IMR-90 (cell line): Measurements from ENCODE around the gene SWAP70. TPM values are rescaled to one million over a fixed set of nuclear protein-coding genes. Genes with fewer than 3 reads are reported as not detected.
A peak's percentile ranks its signal among the peaks of the same experiment; 100 is the strongest.

ENCODE experiments used
- ATAC-seq: fragments of 200-7000 bp; cut with Tn5 transposase; 2 replicates; pipeline ENCODE4 v1.9.1; 2020; ENCODE audit warnings: low read depth, mild to moderate bottlenecking, moderate library complexity
- BruUV-seq: library from RNA; stranded (reverse); fragments of 400-500 nt; replicated peaks from 2 replicates; lab custom pipeline; 2021; lab: Mats Ljungman, UMichigan
- CTCF ChIA-PET: fragments of 300-600 bp; formaldehyde crosslinking; extraction: SDS; loops from one replicate; lab custom pipeline; 2021; ENCODE audit warnings: antibody characterized with exemption; lab: Yijun Ruan, JAX
- POLR2A ChIA-PET: fragments of 300-600 bp; sonication (Branson Sonifier 250); formaldehyde crosslinking; loops from one replicate; lab custom pipeline; 2022; ENCODE audit warnings: antibody characterized with exemption; ENCODE audit not compliant: unreplicated experiment; lab: Charles Lee
- DNase-seq: peaks from one replicate; pipeline ENCODE4 v3.0.0; 2013
- H2AFZ ChIP-seq: replicated peaks from 2 replicates; pipeline ENCODE3; 2013; ENCODE audit warnings: low read length, mild to moderate bottlenecking; ENCODE audit not compliant: poor library complexity
- H2AK5ac ChIP-seq: 2 replicates; pipeline ENCODE4 v1.6.1; 2013; ENCODE audit warnings: low read depth, low read length, inconsistent platforms
- H2AK9ac ChIP-seq: replicated peaks from 2 replicates; pipeline ENCODE3; 2013; ENCODE audit warnings: mild to moderate bottlenecking, low read depth, low read length, moderate library complexity; ENCODE audit not compliant: poor library complexity
- H2BK120ac ChIP-seq: 2 replicates; pipeline ENCODE4 v1.6.1; 2013; ENCODE audit warnings: low read depth, low read length, inconsistent platforms
- H2BK15ac ChIP-seq: 3 replicates; pipeline ENCODE4 v1.6.1; 2013; ENCODE audit warnings: low read depth, low read length, inconsistent platforms
- H2BK20ac ChIP-seq: 2 replicates; pipeline ENCODE4 v1.6.1; 2013; ENCODE audit warnings: low read depth, mild to moderate bottlenecking, inconsistent platforms, low read length, moderate library complexity
- H2BK5ac ChIP-seq: 2 replicates; pipeline ENCODE4 v1.6.1; 2013; ENCODE audit warnings: mild to moderate bottlenecking, low read depth, low read length, inconsistent platforms; ENCODE audit not compliant: poor library complexity, severe bottlenecking
- H3K14ac ChIP-seq: replicated peaks from 2 replicates; pipeline ENCODE4 v1.6.1; 2013; ENCODE audit warnings: low read depth, low read length, inconsistent platforms
- H3K18ac ChIP-seq: 2 replicates; pipeline ENCODE4 v1.6.1; 2013; ENCODE audit warnings: low read depth, low read length, control low read depth
- H3K23ac ChIP-seq: 2 replicates; pipeline ENCODE4 v1.6.1; 2013; ENCODE audit warnings: low read depth, low read length, inconsistent platforms
- H3K27ac ChIP-seq: 2 replicates; pipeline ENCODE4 v1.5.1; 2013; ENCODE audit warnings: mild to moderate bottlenecking, control low read depth, low read length; ENCODE audit not compliant: insufficient read depth
- H3K27me3 ChIP-seq: 2 replicates; pipeline ENCODE4 v1.6.1; 2013; ENCODE audit warnings: low read length; ENCODE audit not compliant: control insufficient read depth, insufficient read depth
- H3K36me3 ChIP-seq: 2 replicates; pipeline ENCODE4 v1.6.1; 2013; ENCODE audit warnings: low read length, mixed read lengths; ENCODE audit not compliant: control insufficient read depth, insufficient read depth
- H3K4ac ChIP-seq: 2 replicates; pipeline ENCODE4 v1.6.1; 2013; ENCODE audit warnings: low read depth, low read length, inconsistent platforms
- H3K4me1 ChIP-seq: 2 replicates; pipeline ENCODE4 v1.6.1; 2013; ENCODE audit warnings: low read length, mixed read lengths; ENCODE audit not compliant: control insufficient read depth, insufficient read depth
- H3K4me2 ChIP-seq: 2 replicates; pipeline ENCODE4 v1.6.1; 2013; ENCODE audit warnings: low read depth, mild to moderate bottlenecking, control low read depth, low read length, moderate library complexity
- H3K4me3 ChIP-seq: 2 replicates; pipeline ENCODE4 v1.5.1; 2013; ENCODE audit warnings: low read depth, mild to moderate bottlenecking, control low read depth, low read length, moderate library complexity; ENCODE audit not compliant: insufficient read depth
- H3K56ac ChIP-seq: 2 replicates; pipeline ENCODE4 v1.6.1; 2013; ENCODE audit warnings: low read length, inconsistent platforms; ENCODE audit not compliant: insufficient read depth; ENCODE audit errors: extremely low read depth
- H3K79me1 ChIP-seq, 2 experiments: 2 replicates each; pipeline ENCODE4 v1.6.1; 2013; ENCODE audit warnings: low read length in 2 of 2, inconsistent platforms in 1 of 2, low read depth in 1 of 2
- H3K9ac ChIP-seq: 2 replicates; pipeline ENCODE4 v1.6.1; 2013; ENCODE audit warnings: low read depth, low read length, control low read depth
- H3K9me1 ChIP-seq: 2 replicates; pipeline ENCODE4 v1.6.1; 2013; ENCODE audit warnings: low read length, inconsistent platforms; ENCODE audit not compliant: insufficient read depth
- H3K9me3 ChIP-seq: 2 replicates; pipeline ENCODE4 v1.6.1; 2013; ENCODE audit warnings: low read length; ENCODE audit not compliant: control insufficient read depth, insufficient read depth
- H4K20me1 ChIP-seq: 2 replicates; pipeline ENCODE4 v1.6.1; 2013; ENCODE audit warnings: low read length, inconsistent platforms; ENCODE audit not compliant: insufficient read depth
- H4K5ac ChIP-seq: 2 replicates; pipeline ENCODE4 v1.6.1; 2013; ENCODE audit warnings: mild to moderate bottlenecking, low read depth, low read length, control low read depth
- H4K8ac ChIP-seq, 2 experiments: 2 replicates each; pipeline ENCODE4 v1.6.1; 2013; ENCODE audit warnings: low read depth in 2 of 2, low read length in 2 of 2, control low read depth in 1 of 2, inconsistent platforms in 1 of 2
- H4K91ac ChIP-seq: 2 replicates; pipeline ENCODE4 v1.6.1; 2013; ENCODE audit warnings: low read depth, low read length, inconsistent platforms; ENCODE audit not compliant: insufficient read depth
- BHLHE40 ChIP-seq: fragments of 150-350 bp; IDR thresholded peaks from 2 replicates; pipeline ENCODE4 v1.6.1; 2016; ENCODE audit warnings: mild to moderate bottlenecking, low read depth, low read length
- CEBPB ChIP-seq: IDR thresholded peaks from 2 replicates; pipeline ENCODE4 v1.6.1; 2012; ENCODE audit warnings: low read depth, low read length, improper control_type of control experiment
- CHD1 ChIP-seq: IDR thresholded peaks from 2 replicates; pipeline ENCODE4 v1.6.1; 2012; ENCODE audit warnings: low read depth, low read length, improper control_type of control experiment
- FOS ChIP-seq: fragments of 150-350 bp; IDR thresholded peaks from 2 replicates; pipeline ENCODE4 v1.6.1; 2016; ENCODE audit warnings: low read depth, low read length
- MAFK ChIP-seq: IDR thresholded peaks from 2 replicates; pipeline ENCODE4 v1.6.1; 2012; ENCODE audit warnings: low read depth, low read length, improper control_type of control experiment
- MAZ ChIP-seq: IDR thresholded peaks from 2 replicates; pipeline ENCODE4 v1.6.1; 2012; ENCODE audit warnings: low read depth, mild to moderate bottlenecking, low read length, improper control_type of control experiment, moderate library complexity, borderline replicate concordance
- MXI1 ChIP-seq: IDR thresholded peaks from 2 replicates; pipeline ENCODE4 v1.6.1; 2012; ENCODE audit warnings: low read depth, mild to moderate bottlenecking, low read length, moderate library complexity, borderline replicate concordance
- NFE2L2 ChIP-seq: fragments of 150-350 bp; IDR thresholded peaks from 2 replicates; pipeline ENCODE4 v1.6.1; 2016; ENCODE audit warnings: low read depth, mild to moderate bottlenecking, low read length
- POLR2A ChIP-seq: IDR thresholded peaks from 2 replicates; pipeline ENCODE4 v1.6.1; 2012; ENCODE audit warnings: mild to moderate bottlenecking, low read depth, low read length
- RAD21 ChIP-seq: IDR thresholded peaks from 2 replicates; pipeline ENCODE4 v1.6.1; 2012; ENCODE audit warnings: low read length, improper control_type of control experiment
- RFX5 ChIP-seq: IDR thresholded peaks from 2 replicates; pipeline ENCODE4 v1.8.0; 2012; ENCODE audit warnings: low read depth, mild to moderate bottlenecking, low read length, moderate library complexity
- SMC3 ChIP-seq: fragments of 150-350 bp; IDR thresholded peaks from 2 replicates; pipeline ENCODE4 v1.6.1; 2016; ENCODE audit warnings: low read depth, mild to moderate bottlenecking, antibody characterized with exemption, low read length, moderate library complexity
- WGBS, 2 experiments: methylation state at CpG; one replicate each; pipeline versions ENCODE4 v1.1.5 to v1.1.7; 2013; ENCODE audit warnings: missing lambda C conversion rate in 2 of 2; ENCODE audit not compliant: insufficient read length in 1 of 2; ENCODE audit errors: extremely low coverage in 2 of 2; 5-methylcytosine and 5-hydroxymethylcytosine counted together
- dilution Hi-C: fragments of 300-500 bp; cut with HindIII; formaldehyde crosslinking; loops from one replicate; pipeline ENCODE4 v1.14.3; 2018; ENCODE audit warnings: low sequenced_read_pairs; ENCODE audit not compliant: unreplicated experiment
- in situ Hi-C: fragments of 300-500 bp; cut with MboI; formaldehyde crosslinking; loops from 3 replicates; pipeline ENCODE4 v1.14.3; 2019; ENCODE audit warnings: low sequenced_read_pairs, inconsistent platforms, mixed read lengths
- intact Hi-C: fragments of 100-400 bp; cut with micrococcal nuclease; formaldehyde crosslinking; loops from 2 replicates; pipeline ENCODE4 v1.10.0; 2022
- polyA plus RNA-seq, 3 experiments: library from polyadenylated mRNA; depleted of rRNA; stranded (reverse); fragments of >200 nt; gene quantifications; 2 replicates each; pipeline ENCODE4 v1.2.3, GENCODE V29; 2012; ENCODE audit warnings: low replicate concordance in 1 of 3
- total RNA-seq: library from RNA; depleted of rRNA; stranded (reverse); fragments of >200 nt; gene quantifications from 2 replicates; pipeline ENCODE4 v1.2.3, GENCODE V29; 2012
- TF ChIP-seq, protein P1 (sequence below): conservative IDR thresholded peaks from 2 replicates; pipeline ENCODE4 v1.5.1; 2012; ENCODE audit warnings: mild to moderate bottlenecking, low read depth, low read length, improper control_type of control experiment
- TF ChIP-seq, protein P2 (sequence below): fragments of 150-350 bp; IDR thresholded peaks from 2 replicates; pipeline ENCODE4 v1.6.1; 2016; ENCODE audit warnings: low read depth, mild to moderate bottlenecking, low read length, moderate library complexity, borderline replicate concordance
- TF ChIP-seq, protein P3 (sequence below): fragments of 150-350 bp; IDR thresholded peaks from 2 replicates; pipeline ENCODE4 v1.6.1; 2017; ENCODE audit warnings: mild to moderate bottlenecking, antibody characterized with exemption, low read length, low read depth

The SWAP70 gene
- total and polyA plus RNA-seq, 2 of the 4 experiments (the other 2 are of a cell fraction) = 15.5 to 19.9 TPM

DNA sequence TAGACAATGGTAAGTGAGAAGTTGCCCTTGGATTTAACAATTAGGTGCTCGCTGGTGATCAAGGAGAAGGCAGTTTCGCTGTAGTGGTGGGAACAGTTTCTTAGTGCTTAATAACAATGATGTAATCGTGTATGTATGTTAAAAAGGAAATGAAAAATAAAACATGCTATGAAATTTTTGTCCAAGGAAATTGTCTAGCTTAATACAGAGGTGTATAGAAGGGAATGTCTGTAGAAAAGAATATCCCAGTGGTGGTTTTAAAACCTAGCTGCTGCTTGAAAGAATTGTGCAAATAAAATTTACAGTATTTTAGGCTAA lies 53.1 kb downstream of the SWAP70 start:
- no peak overlapping the region for H3K4me3 ChIP-seq
- H3K27ac ChIP-seq = no peak overlapping the region
- no peak overlapping the region for H3K23ac ChIP-seq
- H4K8ac ChIP-seq = peak overlapping the region in 1 of 2 experiments; percentile 82; a peak in 2 of 4 replicates
- H3K9me3 ChIP-seq = no peaks in the 10 kb centered on the region; the same call in 1 of the 2 replicates
- TF ChIP-seq CHD1 (no peak), POLR2A (no peak), NFE2L2 (no peak), RFX5 (no peak), MXI1 (no peak), MAZ (no peak), BHLHE40 (no peak), SMC3 (no peak), FOS (no peak), MAFK (no peak), CEBPB (no peak), RAD21 (no peak)
- TF ChIP-seq, protein P1, sequence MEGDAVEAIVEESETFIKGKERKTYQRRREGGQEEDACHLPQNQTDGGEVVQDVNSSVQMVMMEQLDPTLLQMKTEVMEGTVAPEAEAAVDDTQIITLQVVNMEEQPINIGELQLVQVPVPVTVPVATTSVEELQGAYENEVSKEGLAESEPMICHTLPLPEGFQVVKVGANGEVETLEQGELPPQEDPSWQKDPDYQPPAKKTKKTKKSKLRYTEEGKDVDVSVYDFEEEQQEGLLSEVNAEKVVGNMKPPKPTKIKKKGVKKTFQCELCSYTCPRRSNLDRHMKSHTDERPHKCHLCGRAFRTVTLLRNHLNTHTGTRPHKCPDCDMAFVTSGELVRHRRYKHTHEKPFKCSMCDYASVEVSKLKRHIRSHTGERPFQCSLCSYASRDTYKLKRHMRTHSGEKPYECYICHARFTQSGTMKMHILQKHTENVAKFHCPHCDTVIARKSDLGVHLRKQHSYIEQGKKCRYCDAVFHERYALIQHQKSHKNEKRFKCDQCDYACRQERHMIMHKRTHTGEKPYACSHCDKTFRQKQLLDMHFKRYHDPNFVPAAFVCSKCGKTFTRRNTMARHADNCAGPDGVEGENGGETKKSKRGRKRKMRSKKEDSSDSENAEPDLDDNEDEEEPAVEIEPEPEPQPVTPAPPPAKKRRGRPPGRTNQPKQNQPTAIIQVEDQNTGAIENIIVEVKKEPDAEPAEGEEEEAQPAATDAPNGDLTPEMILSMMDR = no peak
- TF ChIP-seq, protein P2, sequence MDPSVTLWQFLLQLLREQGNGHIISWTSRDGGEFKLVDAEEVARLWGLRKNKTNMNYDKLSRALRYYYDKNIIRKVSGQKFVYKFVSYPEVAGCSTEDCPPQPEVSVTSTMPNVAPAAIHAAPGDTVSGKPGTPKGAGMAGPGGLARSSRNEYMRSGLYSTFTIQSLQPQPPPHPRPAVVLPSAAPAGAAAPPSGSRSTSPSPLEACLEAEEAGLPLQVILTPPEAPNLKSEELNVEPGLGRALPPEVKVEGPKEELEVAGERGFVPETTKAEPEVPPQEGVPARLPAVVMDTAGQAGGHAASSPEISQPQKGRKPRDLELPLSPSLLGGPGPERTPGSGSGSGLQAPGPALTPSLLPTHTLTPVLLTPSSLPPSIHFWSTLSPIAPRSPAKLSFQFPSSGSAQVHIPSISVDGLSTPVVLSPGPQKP = no peak
- TF ChIP-seq, protein P3, sequence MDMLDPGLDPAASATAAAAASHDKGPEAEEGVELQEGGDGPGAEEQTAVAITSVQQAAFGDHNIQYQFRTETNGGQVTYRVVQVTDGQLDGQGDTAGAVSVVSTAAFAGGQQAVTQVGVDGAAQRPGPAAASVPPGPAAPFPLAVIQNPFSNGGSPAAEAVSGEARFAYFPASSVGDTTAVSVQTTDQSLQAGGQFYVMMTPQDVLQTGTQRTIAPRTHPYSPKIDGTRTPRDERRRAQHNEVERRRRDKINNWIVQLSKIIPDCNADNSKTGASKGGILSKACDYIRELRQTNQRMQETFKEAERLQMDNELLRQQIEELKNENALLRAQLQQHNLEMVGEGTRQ = no peak
- H3K4ac ChIP-seq = no peak overlapping the region
- H4K5ac ChIP-seq = no peak overlapping the region
- H3K36me3 ChIP-seq = peaks cover 7% of the 10 kb centered on the region
- no peak overlapping the region for H2BK120ac ChIP-seq
- H2BK20ac ChIP-seq = 0 out of 2 replicates have a peak overlapping the region, but pooled peaks have one; percentile 36
- H3K14ac ChIP-seq = no peak overlapping the region
- H3K79me1 ChIP-seq = peaks cover 17 to 71% of the 10 kb centered on the region in 2 experiments
- in situ Hi-C loops = no loop called here
- ATAC-seq (no peak), DNase-seq (no peak)
- ChIA-PET POLR2A (no interaction called here), CTCF (no interaction called here)
- H3K9me1 ChIP-seq = peaks cover 10% of the 10 kb centered on the region
- H3K18ac ChIP-seq = peak overlapping the region; percentile 42; the same call in 1 of the 2 replicates
- no peak overlapping the region for H2AK9ac ChIP-seq
- no peak overlapping the region for H3K56ac ChIP-seq
- no TSS peak for BruUV-seq
- H4K20me1 ChIP-seq = no peaks in the 10 kb centered on the region; the same call in 1 of the 2 replicates
- 100% methylated on average over 3 of the region's 3 CpGs; no CpG with 5 or more reads in 1 of the 2 experiments for WGBS, 2 experiments
- no peaks in the 10 kb centered on the region for H3K27me3 ChIP-seq
- H2BK15ac ChIP-seq = no peak overlapping the region
- no peak overlapping the region for H2AFZ ChIP-seq
- H4K91ac ChIP-seq = no peak overlapping the region
- H3K4me1 ChIP-seq = peaks cover 3% of the 10 kb centered on the region; the same call in 1 of the 2 replicates
- H3K4me2 ChIP-seq = no peak overlapping the region; the same call in 1 of the 2 replicates
- intact Hi-C loops = no loop called here
- dilution Hi-C loops = no loop called here
- H2AK5ac ChIP-seq = peak overlapping the region; percentile 83; the same call in 1 of the 2 replicates
- no peak overlapping the region for H3K9ac ChIP-seq
- peak overlapping the region; percentile 46 for H2BK5ac ChIP-seq
